Central memory CD4-positive, alpha-beta T cell (primary cell): ENCODE results near the gene SUPT6H.
"Not testable (repeated sequence)": the region's sequence is repeated elsewhere in the genome, so short reads cannot be mapped to it uniquely, and the experiment has no call there.

Source experiments
- DNase-seq: peaks from one replicate; pipeline ENCODE4 v3.0.0; 2022

SUPT6H gene

GRCh38 chr17:28648698-28649097 is 13.3 kb upstream of the SUPT6H start:
- no peak for DNase-seq

- no peak for DNase-seq
Measured at GRCh38 chr17:28655160-28655559, 6.8 kb upstream of the SUPT6H start.

GRCh38 chr17:28657756-28658155 is 4.2 kb upstream of the SUPT6H start:
- no peak for DNase-seq

GRCh38 chr17:28658342-28658741 is 3.7 kb upstream of the SUPT6H start:
- not testable (repeated sequence) for DNase-seq

- not testable (repeated sequence) for DNase-seq
Measured at GRCh38 chr17:28658766-28659496, 3.1 kb upstream of the SUPT6H start.

- not testable (repeated sequence) for DNase-seq
Measured at GRCh38 chr17:28659497-28659881, 2.5 kb upstream of the SUPT6H start.

- no peak for DNase-seq
Measured at GRCh38 chr17:28662527-28662829, 473 bp downstream of the SUPT6H start.

GRCh38 chr17:28663723-28664122 is 1.7 kb downstream of the SUPT6H start:
- no peak for DNase-seq

GRCh38 chr17:28665994-28666393 is 4.0 kb downstream of the SUPT6H start:
- DNase-seq, result no peak

GRCh38 chr17:28667870-28668269 is 5.9 kb downstream of the SUPT6H start:
- no peak for DNase-seq

- no peak for DNase-seq
Measured at GRCh38 chr17:28669918-28670317, 7.9 kb downstream of the SUPT6H start.

- no peak for DNase-seq
Measured at GRCh38 chr17:28675490-28675889, 13.5 kb downstream of the SUPT6H start.

GRCh38 chr17:28675980-28676379 is 14.0 kb downstream of the SUPT6H start:
- no peak for DNase-seq

- no peak for DNase-seq
Measured at GRCh38 chr17:28682655-28683054, 20.6 kb downstream of the SUPT6H start.

GRCh38 chr17:28684963-28685362 is 23.0 kb downstream of the SUPT6H start:
- DNase-seq, result no peak

- no peak for DNase-seq
Measured at GRCh38 chr17:28685366-28685765, 23.4 kb downstream of the SUPT6H start.

GRCh38 chr17:28686296-28686695 is 24.3 kb downstream of the SUPT6H start:
- no peak for DNase-seq

- no peak for DNase-seq
Measured at GRCh38 chr17:28688481-28688880, 26.5 kb downstream of the SUPT6H start.

GRCh38 chr17:28689011-28689410 is 27.0 kb downstream of the SUPT6H start:
- no peak for DNase-seq

- no peak for DNase-seq
Measured at GRCh38 chr17:28693869-28694268, 31.9 kb downstream of the SUPT6H start.

GRCh38 chr17:28698253-28698941 is 36.4 kb downstream of the SUPT6H start:
- DNase-seq, result no peak

GRCh38 chr17:28700278-28700677 is 38.3 kb downstream of the SUPT6H start:
- DNase-seq, result no peak

- DNase-seq, result no peak
Measured at GRCh38 chr17:28700830-28701492, 39.0 kb downstream of the SUPT6H start.
